HG02763 (cell line): ENCODE results near the gene SIAH1.
"Not testable (repeated sequence)": the region's sequence is repeated elsewhere in the genome, so short reads cannot be mapped to it uniquely, and the experiment has no call there.

Experiments used
- ATAC-seq: cut with Tn5 transposase; IDR thresholded peaks from one replicate; pipeline ENCODE4 v1.9.1; 2021; ENCODE audit warnings: mild to moderate bottlenecking, moderate library complexity; ENCODE audit not compliant: unreplicated experiment

SIAH1 gene

GRCh38 chr16:48367441-48368049, 17.7 kb downstream of the SIAH1 start:
- no peak for ATAC-seq

GRCh38 chr16:48366165-48367093, 18.8 kb downstream of the SIAH1 start:
- ATAC-seq = peak; percentile 52

DNA sequence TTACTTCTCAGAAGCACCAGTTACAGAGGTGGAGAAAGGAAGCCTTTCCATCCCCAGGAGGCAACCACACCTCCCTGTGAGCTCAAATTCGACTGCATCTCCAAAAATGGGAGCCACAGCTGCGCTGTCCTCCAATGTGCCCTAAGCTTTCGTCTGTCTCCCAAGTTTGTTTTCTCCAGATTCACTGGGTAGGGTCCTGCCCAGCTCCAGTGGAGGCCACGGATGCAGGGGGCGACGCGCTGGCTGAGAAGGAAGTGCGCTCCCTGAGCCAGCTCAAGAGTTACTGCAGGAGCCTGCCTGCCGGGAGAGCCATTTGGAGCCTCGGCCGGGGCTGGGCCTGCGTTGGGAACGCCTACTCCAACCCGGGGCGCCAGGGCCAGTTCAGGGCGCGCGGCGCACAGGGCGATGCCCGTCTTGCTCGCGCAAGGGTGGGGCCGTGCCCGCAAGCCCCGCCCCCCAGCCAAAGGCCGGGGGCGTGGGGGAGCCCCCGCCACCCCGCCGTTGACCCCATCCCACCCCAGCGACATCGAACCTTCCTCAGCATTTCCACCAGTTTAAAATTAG, 19.5 kb downstream of the SIAH1 start:
- peak; percentile 91 for ATAC-seq

GRCh38 chr16:48365025-48365600, 20.1 kb downstream of the SIAH1 start:
- ATAC-seq = peak; percentile 1

DNA sequence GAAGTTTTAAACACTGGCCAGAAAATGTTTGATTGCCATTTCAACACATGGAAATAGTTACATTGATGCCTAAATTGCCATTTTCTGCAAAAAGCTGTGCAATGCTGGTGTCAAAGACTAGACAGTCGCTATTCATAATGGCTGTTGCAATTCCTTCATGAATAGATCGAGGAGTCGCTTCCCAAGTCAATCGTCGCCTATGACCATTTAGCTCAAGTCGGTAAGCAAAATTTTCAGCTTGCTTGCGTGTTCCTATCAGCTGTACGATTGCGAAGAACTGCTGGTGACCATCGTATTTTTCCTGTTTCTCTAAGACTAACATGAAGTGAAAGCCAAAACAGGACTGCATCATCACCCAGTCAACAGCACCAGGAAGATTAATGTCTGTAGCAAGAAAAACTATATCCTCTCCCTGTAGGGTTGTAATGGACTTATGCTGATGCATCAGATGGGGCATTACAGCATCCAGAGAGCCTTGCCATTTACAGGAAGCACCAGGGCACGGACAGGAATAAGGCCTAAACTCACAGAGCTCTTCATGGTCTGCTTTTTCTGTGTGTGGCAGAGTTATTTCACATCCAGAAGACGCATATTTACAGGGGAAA, 23.6 kb downstream of the SIAH1 start:
- ATAC-seq = no peak

- no peak for ATAC-seq
Measured at GRCh38 chr16:48361012-48361411, 24.2 kb downstream of the SIAH1 start.

- no peak for ATAC-seq
Measured at GRCh38 chr16:48359983-48360382, 25.2 kb downstream of the SIAH1 start.

DNA sequence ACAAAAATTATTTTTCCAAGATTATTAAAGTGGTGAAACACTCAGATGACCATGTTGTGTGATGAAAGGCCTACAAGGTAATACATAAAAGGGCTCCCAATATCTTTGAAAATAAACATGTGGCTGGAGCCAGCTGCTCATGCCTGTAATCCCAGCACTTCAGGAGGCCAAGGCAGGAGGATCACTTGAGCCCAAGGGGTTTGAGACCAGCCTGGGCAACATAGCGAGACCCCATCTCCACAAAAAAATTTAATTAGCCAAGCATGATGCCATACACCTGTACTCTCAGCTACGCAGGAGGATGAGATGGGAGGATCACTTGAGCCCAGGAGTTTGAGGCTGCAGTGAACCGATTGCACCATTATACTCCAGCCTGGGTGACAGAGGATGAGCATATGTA, 26.8 kb downstream of the SIAH1 start:
- ATAC-seq = no peak

GRCh38 chr16:48356633-48357376, 28.4 kb downstream of the SIAH1 start:
- ATAC-seq = no peak

DNA sequence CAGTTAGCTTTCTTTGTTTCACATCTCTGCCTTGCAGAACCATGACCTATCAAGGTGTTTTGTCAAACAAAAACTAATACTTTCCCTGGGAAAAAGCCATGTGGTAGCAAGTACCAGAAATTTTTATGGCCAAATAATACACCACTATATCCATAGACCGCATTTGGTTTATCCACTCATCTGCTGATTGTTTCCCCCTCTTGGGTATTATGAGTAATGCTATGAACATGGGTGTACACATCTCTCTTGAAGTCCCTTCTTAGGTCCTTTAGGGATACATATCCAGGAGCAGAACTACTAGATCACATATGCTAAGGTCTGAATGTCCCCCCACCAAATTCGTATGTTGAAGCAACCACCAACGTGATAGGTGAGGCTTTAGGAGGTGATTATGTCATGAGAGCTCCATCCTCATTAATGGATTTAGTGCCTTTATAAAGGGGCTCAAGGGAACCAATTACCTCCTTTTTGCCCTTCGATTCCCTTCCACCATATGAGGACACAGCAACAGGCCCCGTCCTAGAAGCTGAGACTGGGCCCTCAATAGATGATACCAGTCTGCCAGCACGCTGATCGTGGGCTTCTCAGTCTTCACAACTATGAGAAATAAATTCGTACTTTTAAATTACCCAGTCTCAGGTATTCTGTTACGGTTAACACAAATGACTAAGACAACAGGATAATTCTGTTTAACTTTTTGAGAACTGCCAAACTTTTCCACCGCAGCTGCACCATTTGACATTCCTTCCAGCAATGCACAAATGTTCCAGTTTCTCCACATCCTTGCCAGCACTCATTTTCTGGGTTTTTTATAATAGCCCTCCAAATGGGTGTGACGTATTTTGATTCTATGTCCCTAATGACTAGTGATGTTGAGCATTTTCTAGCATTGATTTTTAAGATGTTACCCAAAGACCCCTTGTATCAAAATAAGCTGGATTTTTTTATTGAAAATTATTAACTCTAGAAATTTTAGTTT, 30.0 kb downstream of the SIAH1 start:
- ATAC-seq = no peak

DNA sequence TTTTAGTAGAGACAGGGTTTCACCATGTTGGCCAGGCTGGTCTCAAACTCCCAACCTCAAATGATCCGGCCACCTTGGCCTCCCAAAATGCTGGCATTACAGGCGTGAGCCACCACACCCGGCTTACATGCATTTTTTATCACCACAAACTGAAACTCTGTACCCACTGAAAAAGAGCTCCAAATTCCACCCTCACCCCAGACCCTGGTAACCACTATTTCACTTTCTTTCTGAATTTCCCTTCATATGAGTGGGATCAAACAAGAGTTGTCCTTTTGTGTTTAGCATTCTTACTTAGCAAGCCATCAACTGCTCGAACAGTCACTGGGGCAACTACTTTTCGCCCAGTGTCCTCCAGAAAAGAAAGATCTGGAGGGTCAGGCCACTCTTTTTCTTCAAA, 30.8 kb downstream of the SIAH1 start:
- ATAC-seq = not testable (repeated sequence)

DNA sequence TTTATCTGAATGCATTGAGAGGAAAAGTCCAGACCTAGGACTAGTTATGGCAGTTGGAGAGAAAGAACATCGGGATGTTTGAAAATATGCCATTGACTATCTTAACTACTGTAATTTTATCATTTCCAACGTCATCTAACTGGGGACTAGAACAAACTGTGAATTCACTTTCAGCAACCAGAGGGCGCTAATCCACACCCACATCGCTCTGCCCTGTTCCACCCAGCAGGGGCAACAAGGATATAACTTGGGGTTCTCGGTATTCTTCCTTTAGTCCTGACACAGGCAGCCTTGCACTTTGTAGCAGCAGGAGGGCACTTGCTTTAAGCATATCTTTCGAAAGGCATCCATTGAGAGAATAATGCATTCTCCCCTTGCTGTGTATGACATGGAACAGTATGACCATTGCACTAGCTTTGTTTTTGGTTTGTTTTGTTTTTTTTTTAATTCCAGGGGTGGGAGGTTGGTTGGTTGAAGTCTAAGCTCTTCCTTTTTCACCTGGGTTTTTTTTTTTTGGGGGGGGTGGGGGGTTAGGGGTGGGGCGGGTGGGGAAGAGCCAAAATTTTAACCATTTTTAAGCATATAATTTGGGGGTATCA, 31.5 kb downstream of the SIAH1 start:
- ATAC-seq = no peak

DNA sequence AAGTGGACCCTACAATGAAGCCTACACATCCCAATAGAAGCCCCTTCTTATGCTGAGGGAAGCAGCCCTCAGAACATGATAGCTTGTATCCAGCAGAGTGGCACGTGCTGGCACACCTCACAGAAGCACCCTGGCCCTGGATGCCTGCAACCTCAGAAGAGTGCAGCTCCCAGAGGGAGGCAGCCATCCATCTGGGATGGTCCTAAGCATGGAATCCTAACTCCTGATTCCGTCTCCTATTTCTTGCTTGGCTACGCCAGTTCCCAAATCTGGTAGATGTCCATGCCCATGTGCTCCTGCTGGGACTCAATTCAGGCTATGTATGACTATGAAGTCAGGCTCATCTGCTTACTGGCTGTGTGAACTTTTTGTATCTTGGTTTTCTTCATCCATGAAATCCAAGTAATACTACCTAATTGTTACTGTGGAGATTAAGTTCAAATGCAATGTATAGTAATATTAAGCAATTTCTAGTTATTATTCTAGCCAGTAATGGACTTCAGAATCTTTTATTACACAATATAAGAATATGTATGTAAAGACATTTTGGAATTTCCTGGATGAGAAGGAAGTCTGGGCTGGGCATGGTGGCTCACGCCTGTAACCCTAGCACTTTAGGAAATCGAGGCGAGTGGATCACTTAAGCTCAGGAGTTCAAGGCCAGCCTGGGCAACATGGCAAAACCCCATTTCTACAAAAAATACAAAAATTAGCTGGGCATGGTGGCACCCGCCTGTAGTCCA, 32.4 kb downstream of the SIAH1 start:
- no peak for ATAC-seq

DNA sequence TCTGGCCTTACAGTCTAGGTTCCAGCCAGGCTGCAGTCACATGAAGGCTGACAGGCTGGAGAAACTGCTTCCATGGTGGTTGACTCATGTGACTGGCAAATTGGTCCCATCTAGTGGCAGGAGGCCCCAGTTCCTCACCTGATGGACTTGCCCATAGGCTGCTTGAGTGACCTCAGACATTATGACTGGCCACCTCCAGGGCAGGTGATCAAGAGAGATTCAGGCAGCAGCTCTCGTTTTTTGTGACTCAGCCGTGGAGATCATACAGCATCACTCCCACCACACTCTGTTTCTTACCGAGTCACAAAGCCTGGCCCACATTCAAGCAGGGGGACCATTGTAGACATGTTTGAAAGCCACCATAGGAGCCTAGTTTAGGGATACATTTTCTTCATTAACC, 34.5 kb downstream of the SIAH1 start:
- ATAC-seq = no peak

DNA sequence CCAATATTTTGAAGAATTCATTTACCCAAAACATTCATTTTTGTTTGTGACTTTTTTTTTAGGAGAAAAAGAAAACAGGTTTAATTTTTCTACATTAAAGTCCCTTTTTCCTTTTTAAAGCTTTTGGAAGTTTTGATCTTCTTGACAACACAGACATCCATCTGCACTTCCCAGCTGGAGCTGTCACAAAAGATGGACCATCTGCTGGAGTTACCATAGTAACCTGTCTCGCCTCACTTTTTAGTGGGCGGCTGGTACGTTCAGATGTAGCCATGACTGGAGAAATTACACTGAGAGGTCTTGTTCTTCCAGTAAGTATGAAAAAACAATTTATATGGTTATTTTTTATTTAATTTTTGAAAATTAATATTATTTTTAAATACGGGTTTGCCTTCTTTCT, 37.2 kb downstream of the SIAH1 start:
- ATAC-seq = no peak

DNA sequence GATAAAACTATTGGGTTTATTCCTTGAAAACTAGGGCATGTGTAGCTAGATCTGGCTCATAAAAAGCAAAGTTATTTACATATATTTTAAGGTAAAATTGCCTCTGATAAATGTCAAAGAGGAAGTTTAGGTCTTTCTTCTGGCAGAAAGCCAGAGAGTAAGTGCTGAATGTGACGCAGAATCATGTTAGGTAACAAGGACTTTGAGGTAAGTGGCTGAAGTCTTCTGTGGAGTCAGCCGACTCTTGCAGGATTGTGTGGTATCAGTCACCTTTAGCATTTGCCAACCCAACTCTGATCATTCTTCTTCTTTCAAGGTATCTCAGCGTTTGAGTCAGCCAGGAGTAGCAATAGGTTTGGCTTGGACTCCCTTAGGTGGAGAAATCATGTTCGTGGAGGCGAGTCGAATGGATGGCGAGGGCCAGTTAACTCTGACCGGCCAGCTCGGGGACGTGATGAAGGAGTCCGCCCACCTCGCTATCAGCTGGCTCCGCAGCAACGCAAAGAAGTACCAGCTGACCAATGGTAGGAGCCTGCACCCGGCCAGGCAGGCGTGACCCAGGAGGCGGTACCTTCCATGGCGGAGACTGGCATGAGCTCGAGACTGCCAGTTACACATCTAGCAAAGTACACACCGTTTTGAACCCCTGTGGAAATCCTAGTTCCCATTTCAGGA, 37.9 kb downstream of the SIAH1 start:
- no peak for ATAC-seq

GRCh38 chr16:48342591-48342990, 42.6 kb downstream of the SIAH1 start:
- ATAC-seq = no peak

- no peak for ATAC-seq
Measured at GRCh38 chr16:48340054-48340453, 45.2 kb downstream of the SIAH1 start.
